ENCODE measurements around the gene CFDP1.

DNA sequence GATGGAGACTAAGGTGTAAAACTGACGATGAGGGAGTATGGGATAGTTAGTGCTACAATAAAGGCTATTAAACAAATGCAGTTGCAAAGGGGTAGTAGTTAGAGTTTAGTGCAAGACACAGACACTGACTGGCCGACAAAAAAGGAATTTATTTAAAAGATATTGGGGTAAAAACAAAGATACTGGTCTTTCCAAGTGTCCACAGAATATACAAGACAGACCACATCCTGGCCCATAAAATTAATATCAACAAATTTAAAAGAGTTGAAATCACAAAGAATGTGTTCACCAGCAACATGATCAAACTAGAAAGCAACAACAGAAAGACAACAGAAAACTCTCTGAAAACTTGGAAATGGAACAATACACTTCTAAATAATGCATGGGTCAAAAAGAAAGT is 54.7 kb downstream of the CFDP1 start:
- TF ChIP-seq, protein P1, sequence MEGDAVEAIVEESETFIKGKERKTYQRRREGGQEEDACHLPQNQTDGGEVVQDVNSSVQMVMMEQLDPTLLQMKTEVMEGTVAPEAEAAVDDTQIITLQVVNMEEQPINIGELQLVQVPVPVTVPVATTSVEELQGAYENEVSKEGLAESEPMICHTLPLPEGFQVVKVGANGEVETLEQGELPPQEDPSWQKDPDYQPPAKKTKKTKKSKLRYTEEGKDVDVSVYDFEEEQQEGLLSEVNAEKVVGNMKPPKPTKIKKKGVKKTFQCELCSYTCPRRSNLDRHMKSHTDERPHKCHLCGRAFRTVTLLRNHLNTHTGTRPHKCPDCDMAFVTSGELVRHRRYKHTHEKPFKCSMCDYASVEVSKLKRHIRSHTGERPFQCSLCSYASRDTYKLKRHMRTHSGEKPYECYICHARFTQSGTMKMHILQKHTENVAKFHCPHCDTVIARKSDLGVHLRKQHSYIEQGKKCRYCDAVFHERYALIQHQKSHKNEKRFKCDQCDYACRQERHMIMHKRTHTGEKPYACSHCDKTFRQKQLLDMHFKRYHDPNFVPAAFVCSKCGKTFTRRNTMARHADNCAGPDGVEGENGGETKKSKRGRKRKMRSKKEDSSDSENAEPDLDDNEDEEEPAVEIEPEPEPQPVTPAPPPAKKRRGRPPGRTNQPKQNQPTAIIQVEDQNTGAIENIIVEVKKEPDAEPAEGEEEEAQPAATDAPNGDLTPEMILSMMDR (IDR thresholded peaks at IDR 0.05), result no peak
- TF ChIP-seq POLR2A (IDR thresholded peaks at IDR 0.05; ENCODE audit: low read length), result no peak
- TF ChIP-seq CBX2 (IDR thresholded peaks at IDR 0.05; ENCODE audit: borderline replicate concordance, low read depth), result no peak
- TF ChIP-seq, protein P2, sequence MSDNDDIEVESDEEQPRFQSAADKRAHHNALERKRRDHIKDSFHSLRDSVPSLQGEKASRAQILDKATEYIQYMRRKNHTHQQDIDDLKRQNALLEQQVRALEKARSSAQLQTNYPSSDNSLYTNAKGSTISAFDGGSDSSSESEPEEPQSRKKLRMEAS (IDR thresholded peaks at IDR 0.05), result no peak
- no peak for TF ChIP-seq JUNB (IDR thresholded peaks at IDR 0.05)
- TF ChIP-seq CEBPB (IDR thresholded peaks at IDR 0.05), result no peak
- TF ChIP-seq, protein P3, sequence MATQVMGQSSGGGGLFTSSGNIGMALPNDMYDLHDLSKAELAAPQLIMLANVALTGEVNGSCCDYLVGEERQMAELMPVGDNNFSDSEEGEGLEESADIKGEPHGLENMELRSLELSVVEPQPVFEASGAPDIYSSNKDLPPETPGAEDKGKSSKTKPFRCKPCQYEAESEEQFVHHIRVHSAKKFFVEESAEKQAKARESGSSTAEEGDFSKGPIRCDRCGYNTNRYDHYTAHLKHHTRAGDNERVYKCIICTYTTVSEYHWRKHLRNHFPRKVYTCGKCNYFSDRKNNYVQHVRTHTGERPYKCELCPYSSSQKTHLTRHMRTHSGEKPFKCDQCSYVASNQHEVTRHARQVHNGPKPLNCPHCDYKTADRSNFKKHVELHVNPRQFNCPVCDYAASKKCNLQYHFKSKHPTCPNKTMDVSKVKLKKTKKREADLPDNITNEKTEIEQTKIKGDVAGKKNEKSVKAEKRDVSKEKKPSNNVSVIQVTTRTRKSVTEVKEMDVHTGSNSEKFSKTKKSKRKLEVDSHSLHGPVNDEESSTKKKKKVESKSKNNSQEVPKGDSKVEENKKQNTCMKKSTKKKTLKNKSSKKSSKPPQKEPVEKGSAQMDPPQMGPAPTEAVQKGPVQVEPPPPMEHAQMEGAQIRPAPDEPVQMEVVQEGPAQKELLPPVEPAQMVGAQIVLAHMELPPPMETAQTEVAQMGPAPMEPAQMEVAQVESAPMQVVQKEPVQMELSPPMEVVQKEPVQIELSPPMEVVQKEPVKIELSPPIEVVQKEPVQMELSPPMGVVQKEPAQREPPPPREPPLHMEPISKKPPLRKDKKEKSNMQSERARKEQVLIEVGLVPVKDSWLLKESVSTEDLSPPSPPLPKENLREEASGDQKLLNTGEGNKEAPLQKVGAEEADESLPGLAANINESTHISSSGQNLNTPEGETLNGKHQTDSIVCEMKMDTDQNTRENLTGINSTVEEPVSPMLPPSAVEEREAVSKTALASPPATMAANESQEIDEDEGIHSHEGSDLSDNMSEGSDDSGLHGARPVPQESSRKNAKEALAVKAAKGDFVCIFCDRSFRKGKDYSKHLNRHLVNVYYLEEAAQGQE (IDR thresholded peaks at IDR 0.05), result no peak
